ENCODE data around the gene SLC9C2.

GRCh38 chr1:173646656-173647055 is 43.8 kb upstream of the SLC9C2 start:
- TF ChIP-seq EZH2phosphoT487 (IDR thresholded peaks at IDR 0.05; ENCODE audit: insufficient read depth, low read depth) (no peak), EZH2 (IDR thresholded peaks at IDR 0.05; ENCODE audit: insufficient read depth, poor library complexity, severe bottlenecking) (no peak)

Data from GM23248 (cell line).